H1 (cell line): Measurements from ENCODE around the gene CCDC12. TPM values are rescaled to one million over a fixed set of nuclear protein-coding genes. Genes with fewer than 3 reads are reported as not detected.

ENCODE experiments used
- ATF3 ChIP-seq: IDR thresholded peaks from 2 replicates; pipeline ENCODE4 v1.6.1; 2011; ENCODE audit warnings: low read depth, mild to moderate bottlenecking, low read length; ENCODE audit not compliant: insufficient read depth
- BCL11A ChIP-seq, 2 experiments: IDR thresholded peaks; one replicate each; pipeline ENCODE4 v1.6.1; 2011; ENCODE audit warnings: low read depth in 2 of 2, low read length in 2 of 2, mild to moderate bottlenecking in 2 of 2
- CEBPB ChIP-seq: IDR thresholded peaks from 2 replicates; pipeline ENCODE4 v1.6.1; 2012; ENCODE audit warnings: low read depth, low read length
- CREB1 ChIP-seq: IDR thresholded peaks from 2 replicates; pipeline ENCODE4 v1.6.1; 2012; ENCODE audit warnings: inconsistent platforms
- CTCF ChIP-seq, 3 experiments: IDR thresholded peaks; 1 replicate in 2 of 3; 2 replicates in 1 of 3; pipeline versions ENCODE4 v1.5.1 to v1.6.1; 2011; ENCODE audit warnings: low read length in 3 of 3, mild to moderate bottlenecking in 3 of 3, inconsistent platforms in 2 of 3, low read depth in 1 of 3, moderate library complexity in 1 of 3; ENCODE audit not compliant: insufficient read depth in 1 of 3; ENCODE audit errors: control extremely low read depth in 1 of 3
- E2F6 ChIP-seq: IDR thresholded peaks from 2 replicates; pipeline ENCODE4 v1.6.1; 2012; ENCODE audit warnings: inconsistent platforms
- GABPA ChIP-seq: IDR thresholded peaks from 2 replicates; pipeline ENCODE4 v1.6.1; 2011; ENCODE audit warnings: mild to moderate bottlenecking, low read length, moderate library complexity, borderline replicate concordance; ENCODE audit not compliant: insufficient read depth
- KDM1A ChIP-seq: fragments of 200-600, 300-600 bp; sonication (generic); IDR thresholded peaks from 2 replicates; pipeline ENCODE4 v1.7.1; 2016; ENCODE audit warnings: mild to moderate bottlenecking, low read length, borderline replicate concordance
- MAFK ChIP-seq: IDR thresholded peaks from 2 replicates; pipeline ENCODE4 v1.6.1; 2012; ENCODE audit warnings: low read depth, mild to moderate bottlenecking, improper control_type of control experiment, low read length
- MAX ChIP-seq: IDR thresholded peaks from 2 replicates; pipeline ENCODE4 v1.6.1; 2012; ENCODE audit warnings: inconsistent platforms
- POLR2A ChIP-seq, 2 experiments: IDR thresholded peaks; 1 replicate in 1 of 2; 2 replicates in 1 of 2; pipeline ENCODE4 v1.6.1; 2011; ENCODE audit warnings: low read depth in 2 of 2, low read length in 2 of 2, mild to moderate bottlenecking in 2 of 2; ENCODE audit errors: control extremely low read depth in 1 of 2
- RBBP5 ChIP-seq: IDR thresholded peaks from 2 replicates; pipeline ENCODE4 v1.7.1; 2012; ENCODE audit warnings: low read depth, mild to moderate bottlenecking, inconsistent platforms, low read length, moderate library complexity, borderline replicate concordance
- SIN3A ChIP-seq, 2 experiments: IDR thresholded peaks in 1 of 2; conservative IDR thresholded peaks in 1 of 2; 2 replicates each; pipeline ENCODE4 v1.6.1; 2011 to 2012; ENCODE audit warnings: low read length in 2 of 2, improper control_type of control experiment in 1 of 2, low read depth in 1 of 2, mild to moderate bottlenecking in 1 of 2
- SIX5 ChIP-seq: IDR thresholded peaks from 2 replicates; pipeline ENCODE4 v1.6.1; 2011; ENCODE audit warnings: mild to moderate bottlenecking, low read depth, low read length
- SP4 ChIP-seq: IDR thresholded peaks from 2 replicates; pipeline ENCODE4 v1.6.1; 2012; ENCODE audit warnings: low read length, inconsistent platforms
- SRF ChIP-seq: IDR thresholded peaks from 2 replicates; pipeline ENCODE4 v1.6.1; 2011; ENCODE audit warnings: mild to moderate bottlenecking, low read depth, low read length, moderate library complexity
- SUZ12 ChIP-seq: fragments of 200-600 bp; sonication (generic); IDR thresholded peaks from 2 replicates; pipeline ENCODE4 v1.6.1; 2012; ENCODE audit warnings: mild to moderate bottlenecking, inconsistent platforms, low read length, moderate library complexity, mixed read lengths
- TBP ChIP-seq: IDR thresholded peaks from 2 replicates; pipeline ENCODE4 v1.6.1; 2011; ENCODE audit warnings: low read depth, low read length, improper control_type of control experiment
- polyA plus RNA-seq, 7 experiments: library from polyadenylated mRNA; depleted of rRNA in 3 of 7; stranded (reverse) in 5 of 7; unstranded in 2 of 7; fragments of >200 nt in 5 of 7; fragments of 200-250 nt in 2 of 7; gene quantifications; 1 replicate in 5 of 7; 2 replicates in 1 of 7; 4 replicates in 1 of 7; pipeline versions ENCODE4 v1.2.1 to v1.2.3, GENCODE V29; 2011 to 2013; ENCODE audit warnings: missing spikeins in 2 of 7, mixed read lengths in 2 of 7
- total RNA-seq: library from RNA; stranded (reverse); fragmentation: NEBNext Ultra II Directional; extraction: Animal tissue kit (Norgen Biotek cat#: 25700); gene quantifications from 2 replicates; pipeline ENCODE4 v1.2.1, GENCODE V29; 2021
- TF ChIP-seq, protein P1 (sequence below): IDR thresholded peaks from 2 replicates; pipeline ENCODE4 v1.6.1; 2011; ENCODE audit warnings: low read length, improper control_type of control experiment

Gene CCDC12
- total and polyA plus RNA-seq, 2 of the 8 experiments (the other 6 are each of a cell fraction or from before 2014, with no cell fraction given) = 29.5 to 41.3 TPM

DNA sequence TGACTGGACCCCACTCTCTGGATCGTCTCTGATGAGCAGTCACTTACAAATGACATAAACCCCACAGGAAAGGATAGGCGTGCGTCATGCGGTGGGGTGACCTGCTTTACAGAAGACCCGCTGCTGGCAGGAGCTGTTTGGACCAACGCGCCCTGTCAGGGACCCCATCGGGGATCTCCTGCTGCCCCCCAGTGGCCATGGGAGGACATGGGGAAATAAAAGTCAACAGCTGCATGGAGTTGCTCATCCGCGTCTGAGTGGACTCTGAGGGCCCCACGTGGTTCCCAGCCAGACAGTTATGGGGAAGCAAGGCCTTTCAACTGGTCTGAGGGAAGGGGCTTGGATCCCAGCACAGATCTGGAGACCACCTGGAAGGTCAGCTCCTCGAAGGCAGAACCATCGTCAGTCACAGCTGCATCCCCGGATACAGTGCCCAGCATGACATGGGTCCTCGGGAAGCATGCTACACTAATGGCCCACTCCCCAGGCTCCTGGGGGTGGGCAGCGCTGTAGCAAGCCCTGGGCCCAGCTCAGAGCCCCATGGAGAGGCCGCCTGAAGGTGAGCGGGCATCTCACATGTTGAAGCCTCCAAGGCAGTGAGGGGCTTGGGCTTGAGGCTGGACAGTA, 66.9 kb downstream of the CCDC12 start (continued):
- TF ChIP-seq SP4 = no peak
- 0 out of 2 replicates have a peak, but pooled peaks have one; percentile 29 for TF ChIP-seq ATF3
- peak in 2 of 3 experiments; percentile 88 to 97; a peak in 3 of 4 replicates for TF ChIP-seq CTCF (IDR thresholded peaks at IDR 0.05; ENCODE audit: control extremely low read depth in 1 of 3, insufficient read depth in 1 of 3, low read depth in 1 of 3, low read length in 3 of 3)
- no peak for TF ChIP-seq SRF
- no peak for TF ChIP-seq POLR2A (IDR thresholded peaks at IDR 0.05; ENCODE audit: control extremely low read depth in 1 of 2, low read depth in 2 of 2, low read length in 2 of 2)
- TF ChIP-seq, protein P1, sequence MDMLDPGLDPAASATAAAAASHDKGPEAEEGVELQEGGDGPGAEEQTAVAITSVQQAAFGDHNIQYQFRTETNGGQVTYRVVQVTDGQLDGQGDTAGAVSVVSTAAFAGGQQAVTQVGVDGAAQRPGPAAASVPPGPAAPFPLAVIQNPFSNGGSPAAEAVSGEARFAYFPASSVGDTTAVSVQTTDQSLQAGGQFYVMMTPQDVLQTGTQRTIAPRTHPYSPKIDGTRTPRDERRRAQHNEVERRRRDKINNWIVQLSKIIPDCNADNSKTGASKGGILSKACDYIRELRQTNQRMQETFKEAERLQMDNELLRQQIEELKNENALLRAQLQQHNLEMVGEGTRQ = peak; percentile 58
- TF ChIP-seq SUZ12 = no peak
- no peak for TF ChIP-seq SIX5
- no peak for TF ChIP-seq RBBP5
- TF ChIP-seq KDM1A = no peak
- TF ChIP-seq MAX = peak; percentile 52; the same call in 1 of the 2 replicates
- TF ChIP-seq GABPA = no peak
- TF ChIP-seq CEBPB = no peak
- no peak for TF ChIP-seq E2F6
- no peak for TF ChIP-seq MAFK
- TF ChIP-seq TBP = no peak
- peak in 1 of 2 experiments; percentile 64; a peak in 1 of 4 replicates for TF ChIP-seq SIN3A (conservative IDR thresholded peaks at IDR 0.05 in 1 of 2, IDR thresholded peaks at IDR 0.05 in 1 of 2; ENCODE audit: low read depth in 1 of 2, low read length in 2 of 2)
- TF ChIP-seq CREB1 = peak; percentile 44; the same call in 1 of the 2 replicates
- TF ChIP-seq BCL11A (IDR thresholded peaks at IDR 0.05; ENCODE audit: low read depth in 2 of 2, low read length in 2 of 2) = no peak
- TF ChIP-seq, all 59 proteins: peak for 8
